ENCODE data around the gene SLC35A5. TPM values are rescaled to one million over a fixed set of nuclear protein-coding genes. Genes with fewer than 3 reads are reported as not detected.

SLC35A5 gene
- total RNA-seq, 1 donor from 2014 or later: 20.8 TPM

DNA sequence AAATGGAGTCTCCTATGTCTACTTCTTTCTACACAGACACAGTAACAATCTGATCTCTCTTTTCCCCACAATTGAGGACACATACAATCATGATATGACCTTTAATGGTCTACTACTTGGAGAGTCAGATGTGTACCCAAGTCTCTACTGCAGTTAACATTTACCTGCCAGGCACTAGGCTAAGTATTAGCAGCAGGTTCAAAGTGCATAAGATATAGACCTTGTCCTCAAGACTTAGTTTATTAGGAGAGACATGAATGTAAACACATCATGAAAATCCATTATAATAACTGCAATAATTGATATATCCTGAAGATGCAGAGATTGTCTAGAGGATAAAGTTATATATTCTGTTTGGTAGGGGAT is 3.1 kb downstream of the SLC35A5 start:
- Histone ChIP-seq H3K27me3 (no peaks in the 10 kb centered on the region), H3K9me3 (no peaks in the 10 kb centered on the region), H3K4me3 (no peak overlapping the region), H3K27ac (no peak overlapping the region), H3K4me1 (peaks cover 4 to 8% of the 10 kb centered on the region in 2 donors), H3K36me3 (peaks cover 4 to 9% of the 10 kb centered on the region in 2 donors)
- intact Hi-C loops (cut with DNase I): loop anchor here (5.0 to 10.0 kb wide), 4 partner anchors 427 to 1580 kb away; partner anchors contain the start of genes CCDC191, GTPBP8, QTRT2 and USF3
- TF ChIP-seq, protein P1, sequence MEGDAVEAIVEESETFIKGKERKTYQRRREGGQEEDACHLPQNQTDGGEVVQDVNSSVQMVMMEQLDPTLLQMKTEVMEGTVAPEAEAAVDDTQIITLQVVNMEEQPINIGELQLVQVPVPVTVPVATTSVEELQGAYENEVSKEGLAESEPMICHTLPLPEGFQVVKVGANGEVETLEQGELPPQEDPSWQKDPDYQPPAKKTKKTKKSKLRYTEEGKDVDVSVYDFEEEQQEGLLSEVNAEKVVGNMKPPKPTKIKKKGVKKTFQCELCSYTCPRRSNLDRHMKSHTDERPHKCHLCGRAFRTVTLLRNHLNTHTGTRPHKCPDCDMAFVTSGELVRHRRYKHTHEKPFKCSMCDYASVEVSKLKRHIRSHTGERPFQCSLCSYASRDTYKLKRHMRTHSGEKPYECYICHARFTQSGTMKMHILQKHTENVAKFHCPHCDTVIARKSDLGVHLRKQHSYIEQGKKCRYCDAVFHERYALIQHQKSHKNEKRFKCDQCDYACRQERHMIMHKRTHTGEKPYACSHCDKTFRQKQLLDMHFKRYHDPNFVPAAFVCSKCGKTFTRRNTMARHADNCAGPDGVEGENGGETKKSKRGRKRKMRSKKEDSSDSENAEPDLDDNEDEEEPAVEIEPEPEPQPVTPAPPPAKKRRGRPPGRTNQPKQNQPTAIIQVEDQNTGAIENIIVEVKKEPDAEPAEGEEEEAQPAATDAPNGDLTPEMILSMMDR (IDR thresholded peaks at IDR 0.05): no peak
- DNase-seq (ENCODE audit: low spot score in 2 of 2): no peak

DNA sequence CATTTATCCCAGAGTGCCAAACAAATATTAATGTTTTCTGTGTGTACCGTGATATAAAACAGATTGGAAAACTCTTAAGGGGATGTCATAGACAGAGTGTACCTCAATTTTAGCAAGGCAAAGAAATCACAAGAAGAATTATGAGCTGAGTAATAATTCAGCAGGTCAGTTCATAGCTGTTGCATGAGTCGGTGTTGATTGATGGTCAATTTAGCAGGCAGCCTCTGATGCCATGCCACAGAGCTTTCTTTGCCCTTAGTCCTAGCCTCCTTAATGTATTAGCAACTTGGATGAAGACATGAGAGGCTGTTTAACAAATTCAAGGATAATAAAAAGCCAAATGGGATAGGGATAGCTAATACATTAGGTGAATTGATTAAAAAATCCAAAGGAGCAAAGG is 6.8 kb downstream of the SLC35A5 start:
- no peaks in the 10 kb centered on the region for H3K9me3 ChIP-seq
- no peaks in the 10 kb centered on the region for H3K27me3 ChIP-seq
- intact Hi-C loops (cut with DNase I): loop anchor here (10.0 kb wide), 1 partner anchor 1576 kb away; no protein-coding TSS in a partner anchor
- no peak overlapping the region for H3K4me3 ChIP-seq
- DNase-seq (ENCODE audit: low spot score in 2 of 2): no peak
- TF ChIP-seq, protein P1 (IDR thresholded peaks at IDR 0.05): no peak
- H3K27ac ChIP-seq: no peak overlapping the region
- peaks cover 19 to 38% of the 10 kb centered on the region in 2 donors for H3K36me3 ChIP-seq
- H3K4me1 ChIP-seq: no peaks in the 10 kb centered on the region

DNA sequence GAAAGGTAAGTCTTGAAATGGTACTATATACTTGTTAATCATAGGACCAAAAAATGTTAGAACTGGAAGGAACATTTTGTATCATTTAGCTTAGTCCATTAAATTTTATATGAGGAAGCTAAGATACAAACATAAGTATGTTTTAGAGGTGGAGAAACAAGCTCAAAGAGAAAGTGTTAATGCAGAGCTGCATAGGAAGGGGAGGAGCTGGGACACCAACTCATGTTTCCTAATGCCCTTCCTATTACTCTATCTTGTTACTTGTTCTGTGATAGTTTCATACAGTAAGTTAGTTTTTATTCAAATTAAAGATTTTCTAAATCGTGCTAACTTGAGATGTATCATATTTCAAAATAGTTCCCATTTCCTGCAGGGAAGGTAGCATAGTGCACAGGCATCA is 7.4 kb downstream of the SLC35A5 start:
- no peaks in the 10 kb centered on the region for H3K27me3 ChIP-seq
- H3K9me3 ChIP-seq: no peaks in the 10 kb centered on the region
- no peak overlapping the region for H3K27ac ChIP-seq
- no peak overlapping the region for H3K4me3 ChIP-seq
- H3K4me1 ChIP-seq: no peaks in the 10 kb centered on the region
- no peak for DNase-seq (ENCODE audit: low spot score in 2 of 2)
- TF ChIP-seq, protein P1 (IDR thresholded peaks at IDR 0.05): no peak
- H3K36me3 ChIP-seq: peaks cover 19 to 44% of the 10 kb centered on the region in 2 donors
- intact Hi-C loops (cut with DNase I): loop anchor here (10.0 kb wide), 1 partner anchor 1576 kb away; no protein-coding TSS in a partner anchor

DNA sequence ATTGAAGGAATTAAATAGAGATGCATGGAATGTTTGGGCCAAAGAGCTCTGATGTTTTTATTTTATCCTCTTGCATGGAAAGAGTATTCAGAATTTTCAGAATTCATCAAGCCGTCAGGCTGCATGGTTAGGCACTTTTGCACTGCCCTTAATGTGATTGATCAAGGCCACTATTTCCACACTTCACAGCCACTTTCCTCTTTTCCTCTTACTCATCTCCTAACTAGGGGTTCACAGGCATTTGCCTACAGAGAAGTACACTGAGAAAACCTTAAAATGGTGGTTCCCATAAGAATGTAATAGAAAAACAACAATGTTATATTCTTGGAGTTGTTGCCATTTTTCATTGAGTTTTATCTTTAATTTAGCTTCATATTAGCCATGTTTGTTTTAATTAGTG is 10.9 kb downstream of the SLC35A5 start:
- TF ChIP-seq, protein P1 (IDR thresholded peaks at IDR 0.05): no peak
- intact Hi-C loops (cut with DNase I): no loop called here
- no peak overlapping the region for H3K27ac ChIP-seq
- H3K9me3 ChIP-seq: no peaks in the 10 kb centered on the region
- H3K36me3 ChIP-seq: peaks cover 18 to 43% of the 10 kb centered on the region in 2 donors
- no peak for DNase-seq (ENCODE audit: low spot score in 2 of 2)
- H3K4me1 ChIP-seq: no peaks in the 10 kb centered on the region
- H3K4me3 ChIP-seq: no peak overlapping the region
- H3K27me3 ChIP-seq: no peaks in the 10 kb centered on the region

DNA sequence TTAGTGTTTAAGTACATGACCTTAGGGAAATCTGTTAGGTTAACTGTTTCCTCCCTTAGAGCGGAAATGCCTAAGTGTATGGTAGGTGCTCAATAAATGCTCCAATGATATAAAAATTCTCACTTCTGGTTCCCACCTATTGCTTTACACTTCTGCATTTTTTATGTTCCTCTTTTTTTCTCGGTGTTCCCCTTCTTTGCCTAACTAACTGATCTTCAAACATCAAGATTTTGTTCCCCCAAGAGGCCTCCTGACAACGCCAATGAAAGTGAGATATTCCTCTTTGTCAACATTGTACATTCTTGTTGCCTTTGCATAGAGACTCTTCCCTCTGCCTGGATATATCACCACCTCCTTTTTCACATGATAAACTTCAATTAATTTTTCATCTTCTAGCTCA is 17.4 kb downstream of the SLC35A5 start:
- TF ChIP-seq, protein P1 (IDR thresholded peaks at IDR 0.05): no peak
- Histone ChIP-seq H3K27ac (peak overlapping the region in 1 of 2 donors; percentile 10), H3K4me1 (no peaks in the 10 kb centered on the region), H3K9me3 (no peaks in the 10 kb centered on the region), H3K27me3 (no peaks in the 10 kb centered on the region), H3K4me3 (no peak overlapping the region), H3K36me3 (peaks cover 6 to 35% of the 10 kb centered on the region in 2 donors)
- intact Hi-C loops (cut with DNase I): no loop called here
- no peak for DNase-seq (ENCODE audit: low spot score in 2 of 2)

DNA sequence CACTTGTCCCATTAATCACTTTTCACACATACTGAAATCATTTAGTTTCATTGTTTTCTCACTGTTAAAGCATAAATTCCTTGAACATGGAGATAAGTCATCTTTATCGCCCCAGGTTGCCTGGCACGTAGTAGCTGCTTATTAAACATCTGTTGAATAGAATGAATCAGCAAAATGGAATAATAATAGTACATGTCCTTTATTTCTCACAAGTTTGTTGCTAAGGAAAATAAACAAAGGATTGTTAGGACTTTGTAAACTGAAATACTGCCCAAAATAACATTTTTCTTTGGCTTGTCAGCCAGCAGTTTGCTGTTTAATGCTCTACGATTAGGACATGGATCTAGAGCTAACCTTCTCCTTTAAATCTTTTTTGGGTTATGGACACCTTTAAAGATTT is 17.9 kb downstream of the SLC35A5 start:
- intact Hi-C loops (cut with DNase I): loop anchor here (5.0 kb wide), 3 partner anchors 63 to 403 kb away; partner anchors contain the start of gene CCDC80
- TF ChIP-seq, protein P1 (IDR thresholded peaks at IDR 0.05): no peak
- Histone ChIP-seq H3K9me3 (no peaks in the 10 kb centered on the region), H3K27me3 (no peaks in the 10 kb centered on the region), H3K27ac (peak overlapping the region in 1 of 2 donors; percentile 53), H3K4me3 (no peak overlapping the region), H3K36me3 (peaks cover 6 to 35% of the 10 kb centered on the region in 2 donors), H3K4me1 (no peaks in the 10 kb centered on the region)
- DNase-seq (ENCODE audit: low spot score in 2 of 2): no peak

Measured in ascending aorta (tissue), 2 donors.